Testis (tissue), 3 donors: Measurements from ENCODE around the gene RPL41. TPM values are rescaled to one million over a fixed set of nuclear protein-coding genes. Genes with fewer than 3 reads are reported as not detected.

Source experiments
- DNase-seq: peaks from one replicate; pipeline ENCODE4 v3.0.0-alpha.2; 2019
- H3K27ac ChIP-seq, 2 donors: fragments of 200-600 bp; sonication (generic); one replicate each; pipeline ENCODE4 v1.5.1; 2019
- H3K27me3 ChIP-seq: fragments of 200-600 bp; sonication (generic); one replicate; pipeline ENCODE4 v1.5.1; 2019
- H3K36me3 ChIP-seq: fragments of 200-600 bp; sonication (generic); one replicate; pipeline ENCODE4 v1.5.1; 2017; ENCODE audit warnings: low read depth; ENCODE audit errors: missing control alignments
- H3K4me1 ChIP-seq: fragments of 200-600 bp; sonication (generic); one replicate; pipeline ENCODE4 v1.5.1; 2019
- H3K4me3 ChIP-seq, 2 donors: fragments of 200-600 bp; sonication (generic); one replicate each; pipeline ENCODE4 v1.5.1; 2017 to 2019
- H3K9me3 ChIP-seq: fragments of 200-600 bp; sonication (generic); one replicate; pipeline ENCODE4 v1.5.1; 2017
- CTCF ChIP-seq, 3 experiments: fragments of 450-650 bp in 2 of 3; fragments of 200-600 bp in 1 of 3; sonication (generic) in 1 of 3; IDR thresholded peaks; one replicate each; pipeline ENCODE4 v1.5.1; 2016 to 2019; ENCODE audit warnings: antibody characterized with exemption in 3 of 3, mild to moderate bottlenecking in 2 of 3, moderate library complexity in 1 of 3
- POLR2A ChIP-seq: fragments of 450-650 bp; IDR thresholded peaks from one replicate; pipeline ENCODE4 v1.6.1; 2017; ENCODE audit warnings: antibody characterized with exemption, mild to moderate bottlenecking, moderate library complexity
- WGBS, 2 donors: methylation state at CpG; one replicate each; pipeline ENCODE4 v1.1.5; 2018; 5-methylcytosine and 5-hydroxymethylcytosine counted together
- intact Hi-C: fragments of 100-400 bp; cut with DNase I; formaldehyde crosslinking; loops from one replicate; pipeline ENCODE4 v1.15.1; 2023; ENCODE audit warnings: low total_unique reads
- polyA plus RNA-seq: library from polyadenylated mRNA; stranded (reverse); fragments of 350-450 nt; fragmentation: Illumina TruSeq; extraction: RNeasy Lipid Tissue Mini Kit (QIAGEN cat#74804); gene quantifications from one replicate; pipeline ENCODE4 v1.2.3, GENCODE V29; 2014; ENCODE audit warnings: low read depth, low replicate concordance; ENCODE audit not compliant: insufficient read depth
- total RNA-seq, 2 donors: library from RNA; depleted of rRNA; stranded (reverse); fragments of >200 nt; gene quantifications; one replicate each; pipeline ENCODE4 v1.2.3, GENCODE V29; 2016

The RPL41 gene
- total and polyA plus RNA-seq, 3 donors from 2014 or later, result 1,066 to 2,323 (median 1,985) TPM

DNA sequence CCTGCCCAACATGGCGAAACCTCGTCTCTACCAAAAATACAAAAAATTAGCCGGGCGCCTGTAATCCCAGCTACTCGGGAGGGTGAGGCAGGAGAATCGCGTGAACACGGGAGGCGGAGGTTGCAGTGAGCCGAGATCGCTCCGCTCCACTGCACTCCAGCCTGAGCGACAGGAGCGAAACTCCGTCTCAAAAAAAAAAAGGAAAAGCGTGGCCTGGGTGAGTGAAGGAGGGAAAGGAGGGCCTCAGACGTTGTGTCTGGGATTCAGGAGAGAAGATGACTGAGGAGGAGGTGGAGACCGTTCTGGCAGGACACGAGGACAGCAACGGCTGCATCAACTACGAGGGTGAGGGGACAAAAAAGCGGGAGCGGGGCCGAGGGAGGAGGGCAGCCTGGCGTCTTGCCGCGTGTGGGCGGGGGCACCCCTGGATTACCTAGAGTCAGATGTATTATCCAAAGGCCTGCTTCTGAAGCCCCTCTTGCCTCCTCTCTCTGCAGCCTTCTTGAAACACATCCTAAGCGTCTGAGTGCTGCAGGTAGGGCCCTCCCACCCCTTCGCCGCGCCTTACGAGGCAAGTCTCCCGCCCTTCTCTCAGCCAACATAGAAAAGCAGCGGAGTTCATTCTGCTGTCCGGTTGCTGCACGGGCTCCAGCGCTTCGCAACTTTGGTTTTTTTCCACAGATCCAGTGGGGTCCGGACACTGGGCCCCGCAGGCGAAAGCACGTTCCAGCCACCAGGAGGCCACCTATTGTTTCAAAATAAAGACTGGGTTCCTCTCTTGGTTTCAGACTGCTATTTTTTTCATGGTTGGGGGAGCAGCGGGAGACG is 41.0 kb downstream of the RPL41 start:
- peaks cover 44% of the 10 kb centered on the region for H3K4me1 ChIP-seq
- peak overlapping the region; percentile 76 to 85 for H3K4me3 ChIP-seq
- peak; percentile 79 for DNase-seq
- WGBS, 2 donors, result 3 to 4% methylated on average over 43 to 45 of the region's 45 CpGs
- no peaks in the 10 kb centered on the region for H3K27me3 ChIP-seq
- intact Hi-C loops, result no loop called here
- peak overlapping the region; percentile 98 to 99 for H3K27ac ChIP-seq
- no peak for TF ChIP-seq POLR2A
- peak; percentile 57 to 83 (median 72) for TF ChIP-seq CTCF (IDR thresholded peaks at IDR 0.05)
- no peaks in the 10 kb centered on the region for H3K9me3 ChIP-seq
- H3K36me3 ChIP-seq, result no peaks in the 10 kb centered on the region

- Histone ChIP-seq H3K27ac (peak within 1 kb of the TSS; percentile 98 to 99), H3K36me3 (no peaks in the 10 kb centered on the region), H3K4me3 (peak within 1 kb of the TSS; percentile 76 to 85), H3K9me3 (no peaks in the 10 kb centered on the region), H3K27me3 (no peaks in the 10 kb centered on the region), H3K4me1 (peaks cover 37% of the 10 kb centered on the region)
- DNase-seq, result peak; percentile 100
- WGBS, 2 donors, result 0 to 1% methylated on average over 22 to 30 of the region's 30 CpGs
- TF ChIP-seq POLR2A (peak; percentile 99), CTCF (IDR thresholded peaks at IDR 0.05) (no peak)
- intact Hi-C loops, result no loop called here
These were observed 41.8 kb downstream of the RPL41 start, which contains the start of gene MYL6 for GRCh38 chr12:56158029-56158925. Gene MYL6, plus strand, starts transcription at chr12:56158359. Its CDS starts 43 bp downstream, at chr12:56158402.

GRCh38 chr12:56158926-56159461 is 42.6 kb downstream of the RPL41 start:
- H3K4me1 ChIP-seq, result peaks cover 33% of the 10 kb centered on the region

More at GRCh38 chr12:56158926-56159461, 42.6 kb downstream of the RPL41 start:
- peak; percentile 14 for TF ChIP-seq POLR2A
- no peak for TF ChIP-seq CTCF (IDR thresholded peaks at IDR 0.05)
- 12 to 21% methylated on average over 6 of the region's 6 CpGs for WGBS, 2 donors
- Histone ChIP-seq H3K9me3 (no peaks in the 10 kb centered on the region), H3K27me3 (no peaks in the 10 kb centered on the region), H3K27ac (peak overlapping the region; percentile 98 to 99), H3K36me3 (no peaks in the 10 kb centered on the region), H3K4me3 (peak overlapping the region; percentile 76 to 85)
- DNase-seq, result peak; percentile 90
- intact Hi-C loops, result no loop called here
